ENCODE data around the gene NUP214.

DNA sequence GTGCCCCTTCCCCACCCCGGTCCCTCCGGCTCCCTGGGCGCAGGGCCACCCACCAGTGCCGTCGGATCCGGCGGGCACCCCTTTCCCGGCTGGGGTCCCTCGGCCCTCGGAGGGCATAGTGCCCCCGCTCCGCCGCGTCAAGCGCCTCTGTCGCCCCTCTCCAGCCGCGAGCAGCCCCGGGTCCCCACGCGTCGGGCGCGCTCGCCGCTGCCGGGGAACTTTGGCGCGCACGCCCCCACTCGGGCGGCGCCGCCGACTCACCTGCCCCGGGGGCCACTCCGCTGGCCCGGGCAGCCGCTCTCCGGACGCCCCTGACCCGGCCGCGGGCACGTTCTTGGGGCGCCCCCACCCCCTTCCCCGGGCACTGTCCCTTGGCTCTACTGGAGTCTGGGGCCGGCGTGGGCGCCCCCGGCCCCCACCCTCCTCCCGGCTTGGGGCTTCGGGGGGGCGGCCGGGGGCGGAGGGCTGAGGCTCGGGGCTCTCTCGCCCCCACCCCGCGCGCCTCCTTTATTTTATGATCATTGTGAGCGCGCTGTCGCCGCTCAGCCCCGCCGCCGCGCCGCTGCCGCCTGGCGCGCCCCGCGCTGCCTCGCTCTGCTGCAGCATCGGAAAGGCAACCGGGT, 152.0 kb downstream of the NUP214 start:
- TF ChIP-seq CTCF (IDR thresholded peaks at IDR 0.05) (no peak), POLR2A (IDR thresholded peaks at IDR 0.05) (no peak)

Data from prostate gland (tissue), 2 donors.